TTC549 (cell line): ENCODE data around the gene RFC3.

ENCODE experiments used
- FAIRE-seq: peaks from 2 replicates; lab custom pipeline; 2012; peaks lifted over from hg19 to GRCh38; lab: Jason Lieb, UNC

Gene RFC3

DNA sequence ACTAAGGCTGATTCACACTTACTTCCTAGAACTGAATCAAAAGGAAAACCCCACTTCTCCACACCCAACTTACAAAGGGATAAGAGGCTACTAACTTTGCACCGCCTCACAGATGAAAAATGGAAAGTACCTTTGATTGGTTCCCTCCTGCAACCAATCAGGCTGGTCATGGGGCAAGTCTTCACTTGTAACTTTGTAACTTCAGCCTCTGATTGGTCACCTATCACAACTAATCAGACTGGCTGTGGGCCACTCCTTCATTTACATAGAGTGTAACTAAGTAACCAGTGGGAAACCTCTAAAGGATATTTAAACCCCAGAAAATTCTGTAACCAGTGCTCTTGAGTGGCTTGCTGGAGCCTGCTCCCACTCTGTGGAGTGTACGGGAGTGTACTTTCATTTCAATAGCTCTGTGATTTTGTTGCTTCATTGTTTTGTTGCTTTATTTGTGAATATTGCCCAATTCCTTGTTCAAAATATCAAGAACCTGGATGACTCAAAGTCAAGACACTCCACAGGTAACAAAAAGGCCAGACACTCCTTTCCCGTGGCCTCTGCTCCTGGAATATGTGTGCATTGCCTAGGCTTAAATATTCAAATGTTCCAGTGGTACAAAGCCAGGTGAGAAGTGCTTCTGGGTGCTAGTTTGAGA, 50.5 kb downstream of the RFC3 start:
- FAIRE-seq, result no peak

DNA sequence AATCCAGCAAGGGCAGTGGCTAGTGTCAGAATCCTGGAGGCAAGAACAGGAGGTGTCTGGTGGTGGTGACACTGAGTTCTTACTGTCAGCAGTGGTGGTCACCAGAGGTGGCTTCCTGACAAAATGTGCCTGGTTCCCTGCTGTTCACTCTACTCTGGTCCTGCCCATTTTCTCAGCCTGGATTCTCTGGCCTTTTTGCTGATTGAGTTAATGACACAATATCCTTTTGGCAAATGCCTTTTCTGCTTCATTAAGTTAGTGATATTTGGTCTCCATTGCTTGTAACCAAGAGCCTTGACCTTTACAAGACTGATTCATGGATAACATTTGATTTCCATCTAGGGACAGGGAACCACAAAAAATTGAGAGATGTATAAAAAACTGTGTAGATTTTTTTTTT, 51.1 kb downstream of the RFC3 start:
- no peak for FAIRE-seq

DNA sequence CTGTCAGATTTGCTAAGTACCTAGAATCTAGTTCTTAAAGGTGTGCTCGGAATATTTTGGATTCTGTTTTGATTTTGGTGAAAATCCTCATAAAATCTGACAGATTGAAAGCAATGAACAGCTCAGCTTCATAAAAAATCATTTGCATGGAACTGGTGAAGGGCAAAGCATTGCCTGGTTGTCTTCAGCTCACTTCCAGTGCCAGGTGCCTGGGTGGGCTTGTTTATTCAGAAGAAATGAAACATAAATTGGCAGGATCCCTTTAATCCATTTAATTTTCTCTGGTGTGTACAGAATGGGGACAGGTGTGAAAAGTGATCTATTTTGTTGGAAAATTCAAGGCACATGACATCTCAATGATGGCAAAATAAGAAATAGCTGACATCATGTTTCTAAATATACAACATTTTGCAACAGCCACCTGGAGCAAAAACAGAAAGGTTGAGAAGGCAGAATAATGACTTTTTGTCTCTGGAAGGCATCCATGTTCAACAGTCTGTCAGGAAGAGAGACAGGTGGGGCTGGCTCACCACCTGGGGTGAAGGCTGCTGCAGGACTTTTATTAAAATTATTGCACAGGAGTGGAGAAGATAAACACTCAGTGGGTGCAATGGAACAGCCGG, 52.2 kb downstream of the RFC3 start:
- no peak for FAIRE-seq

DNA sequence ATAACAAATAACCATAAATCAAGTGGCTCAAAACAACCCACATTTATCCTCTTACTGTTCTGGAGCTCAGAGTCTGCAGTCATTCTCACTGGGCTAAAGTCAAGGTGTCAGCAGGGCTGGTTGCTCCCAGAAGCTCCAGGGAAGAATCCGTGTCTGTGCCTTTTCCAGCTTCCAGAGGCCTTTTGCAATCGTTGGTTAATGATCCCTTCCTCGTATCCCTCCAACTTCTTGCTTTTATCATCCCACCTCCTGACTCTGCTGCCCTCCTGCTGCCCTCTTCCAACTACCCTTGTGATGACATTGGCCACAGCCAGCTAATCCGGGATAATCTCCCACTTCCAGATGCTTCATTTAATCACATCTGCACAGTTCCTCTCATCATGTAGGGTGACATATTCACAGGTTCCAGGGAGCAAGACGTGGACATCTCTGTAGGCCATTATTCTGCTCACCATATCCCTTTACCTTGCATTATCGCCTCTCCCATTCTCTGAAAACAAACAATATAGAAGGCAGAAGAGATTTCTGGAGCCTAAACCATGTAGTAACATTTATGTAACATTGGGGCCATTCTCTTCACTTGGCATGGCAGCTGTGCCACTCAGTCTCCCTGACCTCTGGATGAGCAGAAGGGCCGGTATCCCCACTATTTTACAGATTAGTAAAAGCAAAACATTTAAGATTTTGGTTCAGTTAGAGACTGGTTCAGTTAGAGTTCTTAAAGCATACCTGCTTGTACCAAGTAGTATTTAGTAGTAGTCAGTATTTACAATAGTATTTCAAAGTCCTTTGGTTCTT, 53.5 kb downstream of the RFC3 start:
- no peak for FAIRE-seq

DNA sequence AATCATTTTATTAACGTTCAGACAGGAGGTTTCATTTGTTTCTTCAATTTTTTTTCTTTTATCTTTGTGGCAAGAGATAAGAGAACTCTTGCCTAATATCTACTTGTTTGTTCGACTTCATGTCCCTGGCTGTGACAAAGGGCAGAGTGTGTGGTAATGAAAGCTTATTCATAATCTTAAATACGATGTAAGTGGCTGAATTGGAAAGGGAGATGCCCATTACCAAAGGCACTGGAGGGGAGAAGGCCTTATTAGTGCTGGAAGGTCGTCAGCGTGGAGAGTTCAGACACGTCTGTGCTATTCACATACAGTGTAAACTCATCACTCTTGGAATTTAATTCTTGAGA, 54.0 kb downstream of the RFC3 start:
- FAIRE-seq, result no peak

DNA sequence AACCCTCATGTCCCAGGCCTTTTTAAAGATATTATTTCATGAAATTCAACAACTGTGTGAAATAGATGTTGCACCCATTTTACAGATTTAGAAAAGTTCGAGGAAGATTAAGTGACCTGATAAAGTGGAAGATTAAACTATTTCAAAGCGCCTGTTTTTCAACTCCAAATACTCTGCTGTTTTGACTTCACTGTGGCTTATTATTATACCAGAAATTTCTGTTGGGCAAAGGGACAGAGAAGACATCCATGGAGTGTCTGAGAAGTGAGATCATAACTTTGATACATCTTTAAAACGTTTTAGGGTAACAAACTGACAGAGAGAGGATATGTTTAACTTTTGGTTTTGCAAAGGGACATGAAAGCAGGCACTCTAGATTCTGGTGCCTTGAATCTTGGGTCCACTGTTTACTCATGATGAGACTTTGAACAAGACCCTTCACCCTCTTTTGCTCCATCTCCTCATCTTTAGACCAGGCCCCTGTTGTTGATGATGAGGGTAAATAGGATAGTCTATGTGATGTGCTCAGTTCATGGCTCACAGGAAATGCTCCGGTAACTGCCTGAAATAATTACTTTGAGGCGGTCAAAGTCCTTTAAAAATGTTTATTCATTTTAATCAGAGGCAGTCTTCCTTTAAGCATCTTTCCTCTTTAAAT, 55.4 kb downstream of the RFC3 start:
- no peak for FAIRE-seq

DNA sequence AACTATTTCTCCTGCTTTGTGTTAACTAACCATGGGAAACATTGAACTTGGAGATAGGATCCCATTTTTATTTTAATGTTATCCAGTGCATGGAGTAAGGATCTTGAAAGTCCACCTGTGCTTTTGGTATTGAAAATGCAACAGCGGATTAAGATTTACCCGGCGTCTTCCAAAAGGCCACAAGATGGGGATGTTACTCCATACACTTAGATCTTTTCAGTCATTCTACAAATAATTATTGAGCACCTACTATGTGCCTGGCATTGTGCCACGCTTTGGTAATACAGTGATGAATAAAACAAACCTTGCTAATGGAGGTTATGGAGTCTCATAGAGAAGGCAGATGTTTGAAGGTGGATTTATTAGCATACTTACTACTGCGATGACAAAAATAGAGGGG, 56.9 kb downstream of the RFC3 start:
- FAIRE-seq, result no peak

DNA sequence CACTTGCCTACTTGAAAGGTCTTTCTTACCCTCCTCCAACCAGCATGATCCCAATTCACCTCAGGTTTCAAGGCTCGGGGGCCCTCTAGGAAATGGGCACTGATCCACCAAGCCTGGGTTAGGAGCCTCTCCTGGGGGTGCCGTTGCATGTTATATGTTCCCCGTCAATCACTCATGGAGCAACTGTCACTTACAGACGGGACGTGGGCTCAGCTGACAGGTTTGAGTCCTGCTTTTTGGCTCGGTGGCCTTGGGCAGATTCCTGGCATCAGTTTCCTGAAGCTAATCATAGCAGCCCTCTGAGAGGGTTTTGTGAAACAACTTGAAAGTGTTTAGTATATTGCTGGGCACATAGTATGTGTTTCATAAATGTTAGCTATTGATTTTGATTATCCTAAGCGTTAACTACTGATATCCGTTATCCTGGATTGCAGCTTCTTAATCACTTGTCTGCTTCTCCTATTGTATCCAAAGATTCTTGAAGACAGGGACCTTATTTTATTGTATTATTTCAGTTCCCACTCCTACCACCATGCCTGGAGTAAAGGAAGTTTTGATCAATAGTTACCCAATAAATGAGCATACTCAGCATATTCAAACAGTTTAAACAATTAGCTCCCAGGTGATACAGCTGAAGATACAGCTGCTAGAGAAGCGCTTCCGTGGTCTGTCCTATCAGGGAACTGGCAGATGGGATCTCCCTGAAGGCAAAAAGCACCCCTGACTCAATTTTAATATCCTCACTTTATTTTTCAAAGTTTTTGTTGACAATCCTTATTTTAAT, 57.9 kb downstream of the RFC3 start:
- no peak for FAIRE-seq

DNA sequence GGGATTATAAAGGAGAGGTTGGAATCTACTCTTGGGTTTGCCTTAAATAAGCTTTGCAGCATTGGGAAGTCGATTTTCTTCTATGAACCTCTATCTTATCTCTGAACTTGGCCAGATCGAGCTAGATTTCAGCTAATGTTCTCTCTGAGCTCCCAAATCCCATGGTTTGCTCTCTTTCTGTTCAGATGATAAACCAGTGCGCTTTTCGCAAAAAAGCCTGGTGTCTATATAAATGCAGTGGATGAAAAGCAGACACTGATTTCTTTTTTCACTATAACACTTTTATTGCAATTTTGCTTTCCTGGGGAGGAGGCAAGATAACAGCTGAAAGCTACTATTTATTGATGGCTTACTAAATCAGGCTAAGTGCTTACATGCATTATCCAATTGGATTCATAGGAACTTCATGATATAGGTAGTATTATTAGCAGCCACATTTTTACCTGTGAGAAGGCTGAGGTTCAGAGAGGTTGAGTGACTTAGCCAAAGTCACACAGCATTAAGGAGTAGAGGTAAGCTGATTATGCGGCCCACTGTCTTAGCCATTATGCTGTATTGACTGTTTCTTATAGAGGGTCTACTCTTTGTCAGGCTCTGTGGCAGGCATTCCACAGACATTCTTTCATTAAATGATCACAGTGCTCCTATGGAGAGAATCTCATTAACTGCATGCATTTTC, 58.9 kb downstream of the RFC3 start:
- no peak for FAIRE-seq

DNA sequence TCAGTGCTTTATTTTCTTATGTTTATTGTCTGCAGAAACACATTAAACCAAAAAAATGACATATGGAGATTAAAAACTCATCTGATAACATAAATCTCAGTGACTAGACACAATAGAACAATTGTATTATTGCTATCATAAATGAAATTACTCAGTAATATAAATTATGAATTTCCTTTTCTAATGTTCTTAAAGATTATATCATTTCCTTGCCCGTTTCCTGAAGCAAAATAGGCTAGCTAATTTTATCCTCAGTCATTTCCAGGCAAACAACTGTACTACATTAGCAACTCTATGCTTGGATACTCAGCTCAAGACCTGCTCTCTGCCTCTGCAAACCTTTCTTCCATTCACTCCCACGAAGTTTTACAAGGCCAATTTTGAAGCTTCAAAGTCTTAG, 61.2 kb downstream of the RFC3 start:
- FAIRE-seq, result no peak

DNA sequence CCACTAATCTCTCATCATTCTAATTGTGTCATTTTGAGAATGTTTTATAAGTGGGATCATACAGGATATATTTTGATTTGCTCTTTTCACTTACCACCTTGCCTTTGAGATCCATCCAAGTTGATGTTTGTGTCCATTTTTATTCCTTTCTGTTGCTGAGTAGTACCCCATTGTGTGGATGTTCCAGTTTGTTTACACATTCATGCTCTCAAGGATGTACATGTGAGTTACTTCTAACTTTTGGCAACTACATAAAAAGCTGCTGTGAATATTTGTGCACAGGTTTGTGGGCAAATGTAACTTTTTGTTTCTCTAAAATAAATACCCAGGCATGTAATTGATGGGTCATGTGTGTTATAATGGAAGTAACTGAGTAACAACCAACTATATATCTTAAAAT, 64.9 kb downstream of the RFC3 start:
- FAIRE-seq, result no peak

DNA sequence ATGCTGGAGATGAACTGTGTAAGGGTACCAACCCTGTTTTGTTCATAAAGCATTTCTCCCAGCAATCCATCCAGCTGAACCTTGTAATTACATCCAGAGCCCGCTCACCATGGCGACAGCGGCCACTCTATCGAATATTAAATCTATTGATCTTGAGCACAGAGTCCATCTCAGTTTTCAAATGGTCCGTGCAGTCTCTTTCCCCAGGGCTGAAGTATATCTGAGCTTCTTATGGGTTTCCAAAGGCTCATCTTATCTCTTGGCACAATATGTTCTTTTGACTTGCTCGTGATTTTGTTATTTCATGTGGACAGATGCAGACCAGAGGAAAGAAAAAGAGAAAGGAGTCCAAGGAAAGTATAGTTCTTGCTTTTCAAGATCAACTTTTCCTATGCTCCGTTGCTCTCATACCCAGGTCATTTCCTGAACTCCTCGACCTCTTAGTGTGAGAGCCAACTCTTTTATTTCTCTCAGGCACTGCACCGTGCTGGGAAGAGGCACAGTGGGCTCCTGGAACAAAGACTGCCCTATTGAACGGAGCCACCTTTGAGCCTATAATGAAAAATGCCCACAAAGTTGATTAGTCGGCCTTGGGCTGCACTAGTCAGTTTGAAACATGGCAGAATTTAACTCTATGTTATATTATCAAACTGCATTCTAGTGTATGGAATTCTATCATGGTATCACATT, 66.7 kb downstream of the RFC3 start:
- FAIRE-seq, result no peak
